ENCODE measurements around the gene TCF7L1.
"Not testable (repeated sequence)": the region's sequence is repeated elsewhere in the genome, so short reads cannot be mapped to it uniquely, and the experiment has no call there.

The TCF7L1 gene

DNA sequence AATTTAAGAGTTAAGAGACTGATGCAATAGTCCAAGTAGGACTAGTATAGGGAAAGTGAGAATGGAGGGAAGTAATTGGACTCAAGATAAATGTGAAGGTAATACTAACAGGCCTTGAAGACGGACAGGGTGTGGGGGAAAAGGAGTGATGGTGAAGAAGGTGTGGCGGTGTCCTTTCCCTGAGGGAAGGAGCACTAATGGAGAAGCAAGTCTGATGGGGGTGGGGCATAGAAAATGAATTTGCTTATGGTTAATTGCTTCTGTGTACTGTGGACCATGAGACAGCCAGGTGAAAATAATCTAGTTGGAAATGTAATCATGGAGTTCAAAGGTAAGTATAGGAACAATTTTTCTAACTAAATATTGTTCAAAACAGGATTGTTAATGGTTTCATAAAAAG lies 201.7 kb downstream of the TCF7L1 start:
- no peak for DNase-seq (ENCODE audit: low read depth, low spot score)
- TF ChIP-seq ZNF274 (IDR thresholded peaks at IDR 0.05; ENCODE audit: low read depth, low read length) = no peak
- no peak for TF ChIP-seq YY1 (IDR thresholded peaks at IDR 0.05; ENCODE audit: insufficient read depth, insufficient read length)
- no peak for TF ChIP-seq SUZ12 (IDR thresholded peaks at IDR 0.05; ENCODE audit: extremely low read depth, insufficient read depth, insufficient read length)
- H3K9me3 ChIP-seq (ENCODE audit: insufficient read depth, low read length) = no peaks in the 10 kb centered on the region; the same call in 1 of the 2 replicates
- no peak overlapping the region for H3K4me3 ChIP-seq (ENCODE audit: insufficient read length, low read depth)
- H3K27me3 ChIP-seq (ENCODE audit: insufficient read depth, insufficient read length) = no peaks in the 10 kb centered on the region
- H3K4me1 ChIP-seq (ENCODE audit: insufficient read depth, insufficient read length) = no peaks in the 10 kb centered on the region
- H3K36me3 ChIP-seq (ENCODE audit: insufficient read depth, insufficient read length, low read length) = no peaks in the 10 kb centered on the region
- no peak overlapping the region for H3K9ac ChIP-seq (ENCODE audit: insufficient read length, low read depth)

DNA sequence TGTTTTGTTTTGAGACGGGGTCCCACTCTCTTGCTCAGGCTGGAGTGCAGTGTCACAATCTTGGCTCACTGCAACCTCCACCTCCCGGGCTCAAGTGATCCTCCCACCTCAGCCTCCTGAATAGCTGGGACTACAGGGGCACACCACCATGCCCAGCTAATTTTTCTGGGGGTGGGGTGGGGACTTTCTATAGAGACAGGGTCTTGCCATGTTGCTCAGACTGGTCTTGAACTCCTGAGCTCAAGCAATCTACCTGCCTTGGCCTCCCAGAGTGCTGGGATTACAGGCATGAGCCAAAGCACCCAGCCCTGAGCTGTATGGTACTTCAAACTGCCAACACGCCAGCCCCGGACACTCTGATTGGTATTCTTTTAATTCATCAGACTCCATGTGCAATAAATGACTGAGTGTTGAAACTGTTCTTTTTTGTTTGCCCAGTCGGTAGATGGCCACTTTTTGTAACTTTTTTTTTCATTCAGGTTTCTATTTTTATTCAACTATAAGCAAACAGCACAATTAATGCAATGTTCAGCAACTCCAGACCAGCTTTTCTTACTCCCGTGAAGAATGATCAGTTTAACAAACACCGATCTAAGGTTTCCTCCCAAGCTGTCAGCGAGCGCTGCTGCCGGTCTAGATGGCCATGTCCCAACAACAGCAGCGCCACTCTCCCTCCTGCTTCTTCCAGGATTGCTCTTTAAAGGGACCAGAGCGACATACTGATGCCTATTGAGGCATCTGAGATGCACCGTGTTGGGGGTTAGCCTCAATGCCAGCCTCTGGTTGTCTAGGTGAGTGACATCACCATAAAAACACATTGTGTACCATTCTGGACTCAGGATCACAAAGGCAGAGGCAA lies 207.1 kb downstream of the TCF7L1 start:
- H3K4me3 ChIP-seq (ENCODE audit: insufficient read length, low read depth) = no peak overlapping the region

DNA sequence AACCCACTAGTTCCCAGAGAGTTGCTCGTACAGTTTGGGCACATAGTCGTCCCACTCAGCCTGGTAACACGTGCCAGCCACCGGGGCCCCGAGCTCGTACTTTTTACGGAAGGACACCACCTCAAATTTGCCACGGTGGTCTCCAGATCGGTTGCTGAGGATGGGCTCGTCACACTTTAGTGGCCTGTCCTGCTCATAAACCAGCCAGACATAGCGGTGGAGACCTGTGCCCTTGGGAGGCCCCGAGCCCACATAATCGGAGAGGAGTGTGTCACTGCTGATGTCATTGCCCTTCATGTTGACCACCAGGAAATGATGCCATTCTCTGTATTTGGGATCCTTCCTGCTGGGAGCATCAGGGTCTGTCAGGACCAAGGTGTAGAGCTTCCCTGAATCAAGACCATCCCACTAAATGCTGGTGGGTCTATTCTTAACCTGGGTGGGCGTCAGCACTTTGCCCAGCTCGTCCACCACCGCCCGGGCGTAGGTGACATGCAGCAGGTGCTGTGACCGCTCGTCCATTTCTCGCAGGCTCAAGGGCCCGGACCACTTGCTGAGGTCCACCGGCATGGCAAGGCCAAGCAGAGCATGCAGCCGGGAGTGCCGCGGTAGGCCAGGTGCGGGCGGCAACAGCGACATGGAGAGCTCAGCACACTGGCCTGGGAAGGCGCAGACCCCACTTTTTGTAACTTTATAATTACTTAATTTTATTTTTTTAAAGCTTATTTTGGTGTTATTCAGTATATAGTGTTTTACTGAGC lies 208.3 kb downstream of the TCF7L1 start:
- no peak for DNase-seq (ENCODE audit: low read depth, low spot score)
- Histone ChIP-seq H3K9ac (ENCODE audit: insufficient read length, low read depth) (no peak overlapping the region), H3K9me3 (ENCODE audit: insufficient read depth, low read length) (no peaks in the 10 kb centered on the region), H3K36me3 (ENCODE audit: insufficient read depth, insufficient read length, low read length) (peaks cover 19% of the 10 kb centered on the region), H3K4me1 (ENCODE audit: insufficient read depth, insufficient read length) (no peaks in the 10 kb centered on the region), H3K4me3 (ENCODE audit: insufficient read length, low read depth) (no peak overlapping the region), H3K27me3 (ENCODE audit: insufficient read depth, insufficient read length) (no peaks in the 10 kb centered on the region)
- TF ChIP-seq SUZ12 (IDR thresholded peaks at IDR 0.05; ENCODE audit: extremely low read depth, insufficient read depth, insufficient read length) (no peak), ZNF274 (IDR thresholded peaks at IDR 0.05; ENCODE audit: low read depth, low read length) (no peak), YY1 (IDR thresholded peaks at IDR 0.05; ENCODE audit: insufficient read depth, insufficient read length) (no peak)

More for the DNA sequence above, 207.1 kb downstream of the TCF7L1 start:
- Histone ChIP-seq H3K27me3 (ENCODE audit: insufficient read depth, insufficient read length) (no peaks in the 10 kb centered on the region), H3K9ac (ENCODE audit: insufficient read length, low read depth) (no peak overlapping the region), H3K4me1 (ENCODE audit: insufficient read depth, insufficient read length) (no peaks in the 10 kb centered on the region), H3K9me3 (ENCODE audit: insufficient read depth, low read length) (no peaks in the 10 kb centered on the region), H3K36me3 (ENCODE audit: insufficient read depth, insufficient read length, low read length) (peaks cover 7% of the 10 kb centered on the region)
- TF ChIP-seq SUZ12 (IDR thresholded peaks at IDR 0.05; ENCODE audit: extremely low read depth, insufficient read depth, insufficient read length) (no peak), YY1 (IDR thresholded peaks at IDR 0.05; ENCODE audit: insufficient read depth, insufficient read length) (no peak), ZNF274 (IDR thresholded peaks at IDR 0.05; ENCODE audit: low read depth, low read length) (no peak)
- no peak for DNase-seq (ENCODE audit: low read depth, low spot score)

DNA sequence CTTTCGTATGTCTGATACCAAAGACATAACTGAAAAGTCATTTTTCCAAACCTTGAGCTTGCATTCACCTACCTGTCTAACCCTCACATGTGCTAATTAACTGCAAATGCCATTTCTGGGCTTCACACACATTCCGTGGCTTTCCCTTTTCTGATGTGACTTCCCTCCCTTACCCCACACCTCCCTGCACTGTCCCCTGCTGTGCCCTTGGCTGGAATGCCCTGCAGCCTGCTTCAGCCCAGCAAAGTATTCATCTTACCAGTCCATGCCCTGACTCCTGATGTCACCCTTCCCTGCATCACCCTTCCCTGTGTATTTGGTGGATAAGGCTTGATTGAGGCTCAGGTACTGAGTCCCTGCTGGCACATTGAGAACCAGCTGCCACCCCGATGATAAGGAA lies 209.0 kb downstream of the TCF7L1 start:
- Histone ChIP-seq H3K9ac (ENCODE audit: insufficient read length, low read depth) (no peak overlapping the region), H3K9me3 (ENCODE audit: insufficient read depth, low read length) (no peaks in the 10 kb centered on the region), H3K4me1 (ENCODE audit: insufficient read depth, insufficient read length) (no peaks in the 10 kb centered on the region), H3K27me3 (ENCODE audit: insufficient read depth, insufficient read length) (no peaks in the 10 kb centered on the region), H3K4me3 (ENCODE audit: insufficient read length, low read depth) (no peak overlapping the region), H3K36me3 (ENCODE audit: insufficient read depth, insufficient read length, low read length) (peaks cover 25% of the 10 kb centered on the region)
- TF ChIP-seq SUZ12 (IDR thresholded peaks at IDR 0.05; ENCODE audit: extremely low read depth, insufficient read depth, insufficient read length) = no peak
- DNase-seq (ENCODE audit: low read depth, low spot score) = no peak

DNA sequence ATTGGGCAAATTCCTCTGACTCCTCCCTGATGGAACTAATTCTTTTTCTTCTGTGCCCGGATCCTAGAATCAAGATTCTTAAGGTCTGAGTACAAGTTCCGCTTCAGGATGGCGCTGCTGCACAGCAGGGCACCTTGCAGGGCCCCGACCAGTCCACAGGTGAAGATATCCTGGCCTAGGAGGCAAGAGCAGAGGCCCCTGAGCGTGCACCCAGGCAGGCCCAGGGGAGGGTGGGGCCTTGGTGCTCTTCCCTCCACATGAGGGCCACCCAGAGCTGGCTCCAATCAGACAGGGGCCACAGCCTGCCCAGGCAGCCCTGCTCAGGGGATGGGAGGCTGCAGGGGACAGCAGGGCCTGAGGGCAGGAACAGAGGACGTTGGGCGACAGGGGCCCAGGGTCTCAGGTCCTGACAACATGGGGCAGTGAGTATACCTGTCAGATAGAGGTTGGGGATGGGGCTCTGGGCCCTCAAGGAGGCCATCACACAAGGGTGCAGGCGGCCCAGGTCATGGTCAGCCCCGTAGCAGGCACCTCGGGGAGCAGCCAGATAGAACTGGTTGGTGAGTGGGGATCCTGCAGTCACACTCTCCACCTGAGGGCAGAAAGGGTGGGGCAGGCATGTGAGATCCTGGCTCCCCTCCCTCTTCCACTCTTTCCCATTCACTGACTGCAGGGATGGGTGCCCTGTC lies 210.2 kb downstream of the TCF7L1 start:
- not testable (repeated sequence) for H3K9me3 ChIP-seq (ENCODE audit: insufficient read depth, low read length); DNase-seq (ENCODE audit: low read depth, low spot score); H3K4me1 ChIP-seq (ENCODE audit: insufficient read depth, insufficient read length); H3K27me3 ChIP-seq (ENCODE audit: insufficient read depth, insufficient read length); H3K4me3 ChIP-seq (ENCODE audit: insufficient read length, low read depth); H3K9ac ChIP-seq (ENCODE audit: insufficient read length, low read depth)
- peaks cover 32% of the 10 kb centered on the region for H3K36me3 ChIP-seq (ENCODE audit: insufficient read depth, insufficient read length, low read length)

DNA sequence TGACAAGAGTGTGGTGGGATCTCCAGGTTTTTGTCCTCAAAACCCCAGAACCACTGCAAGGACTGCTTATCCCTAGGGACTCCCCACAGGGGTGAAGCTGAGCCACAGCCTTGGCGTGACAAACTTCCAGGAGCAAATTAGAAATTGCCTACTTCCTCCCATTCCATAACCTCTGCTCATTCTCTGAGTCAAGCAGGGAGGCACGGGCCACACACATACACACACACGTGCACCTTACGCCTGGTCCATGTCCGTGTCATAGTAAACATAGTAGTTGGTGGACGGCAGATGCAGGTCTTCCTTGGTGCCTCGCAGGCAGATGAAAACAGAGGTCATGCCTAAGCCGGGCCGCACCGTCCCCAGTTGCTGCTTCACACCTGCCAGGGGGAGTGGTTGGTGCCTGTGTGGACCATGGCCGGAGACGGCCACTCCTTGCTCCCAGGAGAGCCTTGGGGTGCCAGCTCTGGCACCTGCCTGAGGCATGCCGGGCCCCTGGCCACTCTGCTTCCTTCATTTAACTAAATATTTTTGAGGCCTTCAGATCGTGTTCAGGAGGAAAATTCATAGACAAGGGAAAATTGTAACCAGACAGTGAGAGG lies 211.3 kb downstream of the TCF7L1 start:
- Histone ChIP-seq H3K9ac (ENCODE audit: insufficient read length, low read depth) (no peak overlapping the region), H3K36me3 (ENCODE audit: insufficient read depth, insufficient read length, low read length) (peaks cover 38% of the 10 kb centered on the region), H3K4me3 (ENCODE audit: insufficient read length, low read depth) (no peak overlapping the region), H3K4me1 (ENCODE audit: insufficient read depth, insufficient read length) (no peaks in the 10 kb centered on the region), H3K9me3 (ENCODE audit: insufficient read depth, low read length) (no peaks in the 10 kb centered on the region), H3K27me3 (ENCODE audit: insufficient read depth, insufficient read length) (no peaks in the 10 kb centered on the region)
- no peak for TF ChIP-seq YY1 (IDR thresholded peaks at IDR 0.05; ENCODE audit: insufficient read depth, insufficient read length)
- TF ChIP-seq SUZ12 (IDR thresholded peaks at IDR 0.05; ENCODE audit: extremely low read depth, insufficient read depth, insufficient read length) = no peak
- no peak for TF ChIP-seq ZNF274 (IDR thresholded peaks at IDR 0.05; ENCODE audit: low read depth, low read length)
- DNase-seq (ENCODE audit: low read depth, low spot score) = no peak

DNA sequence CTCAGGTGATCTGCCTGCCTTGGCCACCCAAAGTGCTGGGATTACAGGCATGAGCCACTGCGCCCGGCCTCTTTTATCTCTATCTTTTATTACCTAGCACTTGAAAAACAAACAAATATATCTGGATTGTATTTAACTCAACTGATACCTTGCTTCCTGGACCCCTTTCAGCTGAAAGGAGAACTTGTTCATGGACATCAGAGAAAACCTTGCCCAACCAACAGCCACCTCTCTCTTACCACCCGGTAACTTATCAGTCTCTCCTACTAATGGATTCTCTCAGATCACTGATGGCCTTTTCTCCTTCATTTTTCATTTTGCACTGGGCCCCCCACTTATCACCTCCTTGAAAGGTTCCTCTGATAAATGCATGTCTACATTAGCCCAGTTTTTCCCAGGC lies 214.4 kb downstream of the TCF7L1 start:
- no peak for DNase-seq (ENCODE audit: low read depth, low spot score)
- Histone ChIP-seq H3K4me3 (ENCODE audit: insufficient read length, low read depth) (no peak overlapping the region), H3K27me3 (ENCODE audit: insufficient read depth, insufficient read length) (no peaks in the 10 kb centered on the region), H3K36me3 (ENCODE audit: insufficient read depth, insufficient read length, low read length) (peaks cover 59% of the 10 kb centered on the region), H3K9me3 (ENCODE audit: insufficient read depth, low read length) (no peaks in the 10 kb centered on the region), H3K4me1 (ENCODE audit: insufficient read depth, insufficient read length) (no peaks in the 10 kb centered on the region), H3K9ac (ENCODE audit: insufficient read length, low read depth) (no peak overlapping the region)
- TF ChIP-seq ZNF274 (IDR thresholded peaks at IDR 0.05; ENCODE audit: low read depth, low read length) = no peak
- TF ChIP-seq SUZ12 (IDR thresholded peaks at IDR 0.05; ENCODE audit: extremely low read depth, insufficient read depth, insufficient read length) = no peak
- no peak for TF ChIP-seq YY1 (IDR thresholded peaks at IDR 0.05; ENCODE audit: insufficient read depth, insufficient read length)

Measured in NT2/D1 (cell line).